Coronary artery (tissue), 2 donors: Measurements from ENCODE around the gene TSC1.

Experiments
- DNase-seq: peaks from one replicate; pipeline ENCODE4 v3.0.0-alpha.2; 2017; ENCODE audit warnings: low spot score
- H3K27ac ChIP-seq, 2 donors: fragments of 200-600 bp; sonication (generic); one replicate each; pipeline ENCODE4 v1.5.1; 2016 to 2019
- H3K4me3 ChIP-seq: fragments of 200-600 bp; sonication (generic); 2 replicates; pipeline ENCODE4 v1.5.1; 2016; ENCODE audit warnings: mild to moderate bottlenecking, moderate library complexity
- TF ChIP-seq, protein P1 (sequence below): fragments of 200-600 bp; sonication (generic); IDR thresholded peaks from one replicate; pipeline ENCODE4 v1.5.1; 2019; ENCODE audit warnings: antibody characterized with exemption

The TSC1 gene

DNA sequence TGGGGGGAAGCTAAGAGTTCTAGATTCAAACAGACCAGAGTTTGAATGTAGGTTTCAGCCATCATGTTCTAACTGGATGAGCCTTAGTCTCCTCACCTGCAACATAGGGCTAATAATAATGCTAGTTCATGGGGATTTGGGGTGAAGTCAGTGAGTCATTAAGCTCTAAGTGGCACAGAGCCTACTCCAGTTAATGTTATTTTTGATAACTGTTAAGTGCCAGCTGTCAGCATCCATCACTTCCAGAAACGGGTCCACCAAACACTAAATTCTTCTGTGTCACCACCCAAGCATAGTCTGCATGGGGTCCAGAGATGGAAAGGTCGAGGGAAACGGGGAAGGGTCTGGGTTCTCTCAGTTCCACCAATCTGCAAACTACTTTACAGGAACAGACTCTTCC, 1.8 kb upstream of the TSC1 start:
- Histone ChIP-seq H3K27ac (no peak overlapping the region), H3K4me3 (no peak overlapping the region)
- DNase-seq: no peak
- TF ChIP-seq, protein P1, sequence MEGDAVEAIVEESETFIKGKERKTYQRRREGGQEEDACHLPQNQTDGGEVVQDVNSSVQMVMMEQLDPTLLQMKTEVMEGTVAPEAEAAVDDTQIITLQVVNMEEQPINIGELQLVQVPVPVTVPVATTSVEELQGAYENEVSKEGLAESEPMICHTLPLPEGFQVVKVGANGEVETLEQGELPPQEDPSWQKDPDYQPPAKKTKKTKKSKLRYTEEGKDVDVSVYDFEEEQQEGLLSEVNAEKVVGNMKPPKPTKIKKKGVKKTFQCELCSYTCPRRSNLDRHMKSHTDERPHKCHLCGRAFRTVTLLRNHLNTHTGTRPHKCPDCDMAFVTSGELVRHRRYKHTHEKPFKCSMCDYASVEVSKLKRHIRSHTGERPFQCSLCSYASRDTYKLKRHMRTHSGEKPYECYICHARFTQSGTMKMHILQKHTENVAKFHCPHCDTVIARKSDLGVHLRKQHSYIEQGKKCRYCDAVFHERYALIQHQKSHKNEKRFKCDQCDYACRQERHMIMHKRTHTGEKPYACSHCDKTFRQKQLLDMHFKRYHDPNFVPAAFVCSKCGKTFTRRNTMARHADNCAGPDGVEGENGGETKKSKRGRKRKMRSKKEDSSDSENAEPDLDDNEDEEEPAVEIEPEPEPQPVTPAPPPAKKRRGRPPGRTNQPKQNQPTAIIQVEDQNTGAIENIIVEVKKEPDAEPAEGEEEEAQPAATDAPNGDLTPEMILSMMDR: no peak

DNA sequence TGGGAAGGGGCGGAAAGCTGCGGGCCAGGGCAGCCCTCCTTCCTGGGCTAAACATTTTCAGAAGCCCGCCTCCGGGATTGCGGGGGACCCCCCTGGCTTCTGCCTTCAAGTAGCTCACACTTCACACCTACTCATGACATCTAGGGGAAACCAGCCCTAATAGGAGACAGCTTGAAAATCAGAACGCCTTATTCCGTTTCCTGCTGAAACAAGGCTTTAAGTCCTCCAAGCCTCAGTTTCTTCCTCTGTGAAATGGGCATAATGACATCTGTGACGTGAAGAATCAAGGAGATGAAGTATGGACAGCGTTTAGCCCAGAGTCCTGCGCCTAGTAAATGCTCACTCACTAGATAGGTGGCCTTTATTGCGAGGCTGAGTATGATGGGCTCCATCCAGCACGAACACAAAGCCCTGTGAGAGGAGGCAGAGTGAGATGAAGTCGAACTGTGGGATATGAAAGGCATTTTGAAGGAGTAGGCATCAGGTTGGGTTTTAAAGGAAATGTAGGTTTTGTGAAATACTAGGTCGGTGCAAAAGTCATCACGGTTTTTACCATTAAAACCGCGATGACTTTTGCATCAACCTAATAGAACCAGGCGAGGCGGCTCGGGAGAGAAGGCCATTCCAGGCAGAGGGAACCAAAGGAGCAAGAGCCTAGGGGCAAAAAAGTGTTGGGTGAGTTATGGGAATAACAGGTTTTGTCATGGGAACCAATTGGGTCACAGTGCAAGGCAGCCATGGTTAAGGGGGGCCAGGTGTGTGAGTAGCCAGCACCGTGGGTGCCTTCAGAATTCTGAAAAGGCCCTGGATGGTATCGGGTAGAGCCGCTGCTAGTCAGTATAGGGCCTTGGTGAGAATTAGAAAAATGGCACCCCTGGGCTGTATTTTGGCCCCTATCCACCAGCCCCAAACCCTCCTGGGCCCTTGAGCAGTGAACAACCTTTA, 1.0 kb upstream of the TSC1 start:
- TF ChIP-seq, protein P1: no peak
- peak overlapping the region; percentile 98 for H3K4me3 ChIP-seq
- no peak for DNase-seq
- peak overlapping the region; percentile 87 to 95 for H3K27ac ChIP-seq

DNA sequence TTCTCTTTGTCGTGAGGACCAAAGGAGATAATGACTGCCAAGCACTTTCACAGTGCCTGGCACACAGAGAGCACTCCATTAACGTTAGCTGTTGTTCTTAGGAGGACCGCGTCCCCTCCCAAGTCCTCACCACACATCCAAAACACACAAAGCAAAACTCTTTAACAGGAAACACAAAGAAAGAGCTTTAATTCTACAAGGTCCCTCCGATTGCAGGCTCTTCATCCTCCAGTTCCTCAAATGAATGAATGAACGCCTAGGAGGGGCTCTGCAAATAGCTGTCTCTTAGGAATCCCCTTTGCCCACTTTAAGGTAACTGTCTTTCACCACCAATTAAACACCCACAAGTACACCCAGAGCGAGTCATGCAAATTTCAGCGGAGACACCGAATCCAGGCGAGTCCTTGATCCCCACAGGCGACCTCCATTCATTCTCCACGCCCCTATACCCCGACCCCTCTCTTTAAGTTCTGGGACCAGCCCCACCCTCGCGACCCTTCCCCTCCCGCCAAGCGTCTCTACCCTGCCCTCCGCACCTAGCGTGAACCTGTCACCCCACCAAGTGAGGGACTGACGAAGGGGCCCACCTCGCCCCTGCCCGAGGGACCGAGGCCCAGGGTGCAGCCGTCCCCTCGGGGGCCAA, 644 bp downstream of the TSC1 start:
- TF ChIP-seq, protein P1: no peak
- H3K27ac ChIP-seq: peak overlapping the region; percentile 87 to 95
- peak overlapping the region; percentile 98 for H3K4me3 ChIP-seq
- no peak for DNase-seq

DNA sequence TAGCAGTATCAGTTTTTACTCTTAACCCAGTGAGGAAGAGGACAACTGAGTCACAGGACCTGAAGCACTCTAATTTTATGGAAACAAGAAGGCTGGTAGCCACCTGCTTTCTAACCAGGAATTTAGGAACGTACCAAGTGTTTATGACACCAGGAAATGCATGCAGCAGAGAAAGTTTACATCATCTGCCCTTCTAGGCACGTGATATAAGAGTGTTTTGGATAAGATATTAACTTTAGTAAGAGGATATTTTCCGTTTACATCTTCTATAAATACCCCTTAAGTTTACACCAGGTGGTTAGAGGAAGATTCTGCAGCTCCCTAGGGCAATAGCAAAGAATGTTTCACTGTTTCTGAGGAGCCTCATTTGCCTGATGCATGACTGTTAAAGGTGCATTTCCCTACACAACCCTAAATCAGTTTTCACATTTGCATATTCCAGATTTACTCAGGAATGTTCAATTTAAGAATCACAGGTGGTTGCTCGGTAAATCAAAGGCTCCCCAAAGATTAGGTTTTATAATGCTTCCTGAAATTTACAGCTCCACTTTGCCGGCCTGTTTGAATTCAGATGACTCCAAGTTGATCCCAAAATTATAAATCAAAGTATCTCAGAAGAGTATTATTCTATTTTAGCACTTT, 1.8 kb downstream of the TSC1 start:
- DNase-seq: no peak
- no peak overlapping the region for H3K4me3 ChIP-seq
- H3K27ac ChIP-seq: no peak overlapping the region

DNA sequence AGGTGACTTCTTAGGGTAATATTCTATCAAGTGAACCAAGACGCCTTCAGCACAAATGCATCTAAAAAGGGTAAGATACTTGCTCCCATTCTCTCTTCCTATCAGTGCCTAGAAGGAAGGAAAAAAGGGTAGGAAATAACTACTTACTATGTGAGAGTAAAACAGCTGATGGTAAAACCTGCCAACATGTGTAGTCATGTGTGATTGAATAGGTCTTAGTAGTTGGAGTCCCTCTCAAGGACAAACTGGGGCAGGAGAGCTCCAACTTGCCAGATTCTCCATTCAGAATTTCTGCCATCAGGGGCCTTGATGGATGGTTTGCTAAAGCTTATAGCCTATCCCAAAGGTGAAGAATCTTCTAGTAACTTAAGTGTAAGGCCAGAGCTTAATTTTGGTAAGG, 5.2 kb downstream of the TSC1 start:
- TF ChIP-seq, protein P1: no peak
- Histone ChIP-seq H3K27ac (no peak overlapping the region), H3K4me3 (no peak overlapping the region)
- no peak for DNase-seq

More for the DNA sequence above, 1.8 kb downstream of the TSC1 start:
- TF ChIP-seq, protein P1: no peak

DNA sequence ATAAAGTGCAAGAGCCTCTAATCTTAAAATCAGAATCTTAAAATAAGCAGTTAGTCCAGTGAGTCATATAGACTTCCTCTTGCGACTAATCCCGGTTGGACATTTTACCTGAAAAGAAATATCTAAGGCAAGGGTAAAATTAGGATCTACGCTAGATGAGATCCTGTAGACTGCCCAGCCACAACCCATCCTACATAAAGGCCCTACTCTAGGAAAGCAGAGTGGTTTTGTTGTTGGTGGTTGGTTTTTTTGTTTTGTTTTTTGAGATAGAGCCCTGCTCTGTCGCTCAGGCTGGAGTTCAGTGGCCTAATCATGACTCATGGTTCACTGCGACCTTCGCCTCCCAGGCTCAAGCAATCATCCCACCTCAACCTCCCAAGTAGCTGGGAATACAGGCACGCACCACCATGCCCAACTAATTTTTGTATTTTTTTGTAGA, 6.9 kb downstream of the TSC1 start:
- TF ChIP-seq, protein P1: no peak
- H3K27ac ChIP-seq: no peak overlapping the region
- no peak overlapping the region for H3K4me3 ChIP-seq
- no peak for DNase-seq
